ENCODE results near the gene RXYLT1.

The RXYLT1 gene

DNA sequence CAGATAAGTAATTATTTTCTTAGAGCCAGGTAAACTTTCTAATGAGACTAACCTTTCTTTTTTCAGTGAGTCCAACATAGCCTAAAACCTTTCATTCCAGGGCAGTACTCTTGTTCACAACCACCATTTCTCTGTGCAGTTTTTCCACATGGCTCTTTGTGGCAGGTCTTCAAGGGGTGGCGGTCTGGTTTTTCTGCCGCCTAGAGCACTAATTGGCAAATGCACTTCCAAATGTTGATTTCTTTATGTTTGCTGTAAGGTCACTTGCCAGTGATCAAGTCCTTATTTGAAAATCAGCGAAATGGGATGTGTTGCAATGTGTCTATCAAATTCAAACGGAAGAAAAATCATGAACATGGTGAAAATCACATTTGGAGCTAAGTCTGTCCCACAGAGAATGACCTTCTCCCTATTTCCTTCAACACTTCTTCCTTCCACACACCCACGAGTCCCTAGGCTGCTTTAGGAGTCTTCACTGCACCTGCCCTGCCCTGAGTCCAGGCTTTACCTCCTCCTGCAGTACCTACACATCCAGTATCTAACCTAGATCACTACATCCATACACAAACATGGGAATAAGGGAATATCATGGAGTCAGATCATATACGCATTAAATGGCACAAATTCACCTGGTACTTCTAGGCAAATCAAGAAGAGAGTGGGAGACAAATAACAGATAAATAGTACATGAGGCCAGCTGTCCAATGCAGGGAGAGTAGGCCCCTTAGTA, 66.7 kb downstream of the RXYLT1 start:
- no peak overlapping the region for H3K4me3 Mint-ChIP-seq

DNA sequence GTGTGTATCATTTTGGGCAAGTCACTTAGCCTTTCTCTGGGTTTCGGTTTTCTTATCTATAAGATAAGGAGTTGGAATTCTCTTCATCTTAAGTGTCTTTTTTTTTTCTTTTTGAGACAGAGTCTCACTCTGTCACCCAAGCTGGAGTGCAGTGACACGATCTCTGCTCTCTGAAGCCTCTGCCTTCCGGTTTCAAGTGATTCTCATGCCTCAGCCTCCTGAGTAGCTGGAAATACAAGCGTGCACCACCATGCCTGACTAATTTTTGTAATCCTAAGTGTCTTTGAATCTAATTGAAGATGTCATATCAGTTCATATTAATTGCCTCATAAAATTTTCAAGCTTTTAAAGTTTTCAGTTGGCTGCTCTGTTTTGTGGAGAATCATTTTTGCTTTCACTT, 68.7 kb downstream of the RXYLT1 start:
- Mint-ChIP-seq H3K4me3 (no peak overlapping the region), H3K4me1 (peaks cover 6% of the 10 kb centered on the region), H3K27ac (no peak overlapping the region), H3K36me3 (no peaks in the 10 kb centered on the region), H3K27me3 (peaks cover 17% of the 10 kb centered on the region), H3K9me3 (no peaks in the 10 kb centered on the region)

More for the DNA sequence above, 66.7 kb downstream of the RXYLT1 start:
- no peaks in the 10 kb centered on the region for H3K36me3 Mint-ChIP-seq
- H3K27ac Mint-ChIP-seq, result no peak overlapping the region
- H3K4me1 Mint-ChIP-seq, result peaks cover 6% of the 10 kb centered on the region
- peaks cover 23% of the 10 kb centered on the region for H3K27me3 Mint-ChIP-seq
- H3K9me3 Mint-ChIP-seq, result no peaks in the 10 kb centered on the region

DNA sequence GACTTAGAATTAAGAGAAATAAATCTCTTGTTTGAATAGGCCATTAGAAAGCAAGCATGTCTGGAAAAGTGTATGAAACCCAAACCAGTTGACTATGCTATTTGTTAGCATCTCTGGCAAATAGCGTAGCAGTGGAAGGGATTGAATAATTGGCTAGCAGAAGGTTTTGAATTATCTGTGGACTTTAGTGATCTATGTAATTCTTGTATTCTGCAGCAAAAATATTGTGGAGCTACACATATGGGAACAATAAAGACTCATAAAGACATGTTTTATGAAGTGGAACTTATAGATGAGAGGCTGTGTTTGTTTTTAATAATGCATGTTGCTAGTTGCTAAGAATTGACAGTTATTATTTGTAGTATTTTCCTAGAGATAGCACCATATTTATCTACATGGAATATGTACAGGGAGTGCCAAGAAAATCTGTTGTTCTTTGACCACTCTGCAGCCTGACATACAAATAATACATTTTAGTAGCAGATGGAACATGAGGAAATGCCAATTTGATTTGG, 69.5 kb downstream of the RXYLT1 start:
- peaks cover 6% of the 10 kb centered on the region for H3K4me1 Mint-ChIP-seq
- no peaks in the 10 kb centered on the region for H3K36me3 Mint-ChIP-seq
- H3K27me3 Mint-ChIP-seq, result peaks cover 17% of the 10 kb centered on the region
- no peak overlapping the region for H3K4me3 Mint-ChIP-seq
- H3K27ac Mint-ChIP-seq, result no peak overlapping the region
- no peaks in the 10 kb centered on the region for H3K9me3 Mint-ChIP-seq

DNA sequence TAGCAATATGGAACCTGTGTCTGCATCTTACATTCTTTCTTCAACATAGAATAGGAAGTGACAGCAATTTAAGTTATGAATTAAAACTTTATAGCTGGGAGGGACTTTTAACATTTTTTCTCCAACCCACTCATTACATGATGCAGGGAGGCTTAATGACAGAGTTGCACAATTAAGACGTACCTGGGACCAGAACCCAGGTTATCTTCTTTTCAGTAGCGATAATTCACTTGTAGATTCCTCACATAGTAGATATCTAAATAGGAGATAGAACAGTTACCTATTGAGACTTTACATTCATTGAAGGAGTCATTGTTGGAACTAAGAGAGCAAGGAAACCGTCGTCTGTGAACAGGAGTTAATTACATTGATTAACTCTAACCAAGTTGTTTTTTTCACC, 69.9 kb downstream of the RXYLT1 start:
- H3K36me3 Mint-ChIP-seq, result no peaks in the 10 kb centered on the region
- H3K4me3 Mint-ChIP-seq, result no peak overlapping the region
- peaks cover 3% of the 10 kb centered on the region for H3K4me1 Mint-ChIP-seq
- peaks cover 15% of the 10 kb centered on the region for H3K27me3 Mint-ChIP-seq
- H3K27ac Mint-ChIP-seq, result no peak overlapping the region
- H3K9me3 Mint-ChIP-seq, result no peaks in the 10 kb centered on the region

DNA sequence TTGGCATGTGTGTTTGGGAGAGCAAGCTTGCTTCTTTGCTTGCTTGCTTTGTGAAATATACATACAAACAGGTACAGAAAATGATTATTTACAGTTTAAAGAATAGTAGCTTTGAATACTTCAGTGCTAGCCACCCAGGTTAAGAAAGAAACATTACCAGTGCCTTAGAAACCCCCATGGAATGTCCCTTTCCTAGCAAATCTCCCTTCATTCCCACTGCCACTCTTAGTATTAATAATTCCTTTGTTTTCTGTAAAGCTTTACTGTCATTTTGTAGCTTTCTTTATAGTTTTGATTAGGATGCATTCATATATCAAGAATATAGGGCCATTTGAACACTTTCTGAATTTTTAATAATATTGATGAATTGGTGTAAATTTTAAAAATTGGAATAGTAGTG, 74.3 kb downstream of the RXYLT1 start:
- Mint-ChIP-seq H3K4me3 (no peak overlapping the region), H3K27me3 (peaks cover 6% of the 10 kb centered on the region), H3K9me3 (no peaks in the 10 kb centered on the region), H3K36me3 (no peaks in the 10 kb centered on the region), H3K27ac (no peak overlapping the region), H3K4me1 (no peaks in the 10 kb centered on the region)

DNA sequence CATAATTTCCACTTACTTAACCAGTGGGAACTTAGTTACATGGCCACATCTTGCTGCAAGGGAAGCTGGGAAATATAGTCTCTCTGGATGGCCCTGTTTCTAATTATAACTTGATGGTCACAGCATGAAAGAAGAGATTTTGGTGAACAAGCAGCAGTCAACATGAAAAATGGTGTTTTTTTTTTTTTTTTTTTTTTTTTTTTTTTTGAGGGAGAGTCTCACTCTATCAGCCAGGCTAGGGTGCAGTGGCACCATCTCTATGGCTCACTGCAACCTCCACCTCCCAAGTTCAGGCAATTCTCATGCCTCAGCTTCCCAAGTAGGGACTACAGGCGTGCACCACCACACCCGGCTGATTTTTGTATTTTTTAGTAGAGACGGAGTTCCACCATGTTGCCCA, 75.6 kb downstream of the RXYLT1 start:
- H3K27me3 Mint-ChIP-seq, result peaks cover 6% of the 10 kb centered on the region
- no peaks in the 10 kb centered on the region for H3K4me1 Mint-ChIP-seq
- H3K27ac Mint-ChIP-seq, result no peak overlapping the region
- H3K36me3 Mint-ChIP-seq, result no peaks in the 10 kb centered on the region
- H3K4me3 Mint-ChIP-seq, result no peak overlapping the region
- H3K9me3 Mint-ChIP-seq, result no peaks in the 10 kb centered on the region

DNA sequence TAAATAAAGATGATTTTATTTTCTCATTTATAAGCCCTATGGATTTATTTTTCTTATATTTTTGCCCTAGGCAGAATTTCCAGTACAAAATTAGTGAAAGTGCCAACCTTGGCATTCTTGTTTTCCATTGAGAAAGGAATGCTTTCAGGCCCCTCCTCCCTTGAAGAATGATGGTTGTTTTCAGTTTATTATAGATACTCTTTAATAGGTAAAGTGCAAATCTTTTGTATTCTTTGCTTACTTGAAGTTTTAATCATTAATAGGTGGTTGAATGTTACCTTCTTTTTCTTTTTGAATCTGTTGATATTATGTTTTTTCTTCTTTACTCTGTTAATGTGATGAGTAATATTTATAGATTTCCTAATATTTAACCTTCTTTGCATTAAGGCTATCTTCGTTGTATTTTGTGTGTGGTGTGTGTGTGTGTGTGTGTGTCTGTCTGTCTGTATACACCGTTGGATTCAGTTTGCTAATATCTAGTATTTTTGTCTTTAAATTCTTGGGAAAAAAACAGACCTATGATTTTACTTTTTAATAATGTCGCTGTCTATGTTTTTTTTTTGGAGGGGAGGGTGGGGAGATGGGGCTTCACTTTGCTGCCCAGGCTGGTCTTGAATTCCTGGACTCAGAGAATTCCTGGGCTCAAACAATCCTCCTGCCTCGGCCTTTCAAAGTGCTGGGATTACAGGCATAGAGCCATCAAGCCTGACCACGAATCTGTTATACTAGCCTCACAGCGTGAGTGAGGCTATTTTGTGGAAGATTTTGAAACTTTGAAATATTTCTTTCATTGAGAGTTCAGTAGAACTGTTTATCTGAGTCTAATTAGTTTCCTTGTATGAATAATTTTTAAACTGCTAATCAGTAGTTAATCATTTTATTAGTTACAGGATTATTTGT, 78.3 kb downstream of the RXYLT1 start:
- H3K36me3 Mint-ChIP-seq, result no peaks in the 10 kb centered on the region
- no peak overlapping the region for H3K27ac Mint-ChIP-seq
- H3K27me3 Mint-ChIP-seq, result peaks cover 9% of the 10 kb centered on the region
- H3K9me3 Mint-ChIP-seq, result no peaks in the 10 kb centered on the region
- H3K4me1 Mint-ChIP-seq, result no peaks in the 10 kb centered on the region
- H3K4me3 Mint-ChIP-seq, result no peak overlapping the region
